NCI-H2029 (cell line): ENCODE data around the gene SRGN.
"Not testable (repeated sequence)": the region's sequence is repeated elsewhere in the genome, so short reads cannot be mapped to it uniquely, and the experiment has no call there.

Experiments used
- DNase-seq: peaks from one replicate; lab custom pipeline; 2025; lab: John Stamatoyannopoulos, UW

SRGN gene

GRCh38 chr10:69141304-69141703, 53.4 kb downstream of the SRGN start:
- no peak for DNase-seq

- DNase-seq = not testable (repeated sequence)
These were observed 54.2 kb downstream of the SRGN start for GRCh38 chr10:69142074-69142473.

GRCh38 chr10:69142983-69143382, 55.1 kb downstream of the SRGN start:
- no peak for DNase-seq

GRCh38 chr10:69145329-69145728, 57.4 kb downstream of the SRGN start:
- DNase-seq = no peak

GRCh38 chr10:69145864-69146263, 58.0 kb downstream of the SRGN start:
- no peak for DNase-seq

GRCh38 chr10:69146759-69147158, 58.9 kb downstream of the SRGN start:
- DNase-seq = no peak

GRCh38 chr10:69151984-69152383, 64.1 kb downstream of the SRGN start:
- DNase-seq = no peak

- no peak for DNase-seq
These were observed 65.3 kb downstream of the SRGN start for GRCh38 chr10:69153227-69153626.
